H9 (cell line): ENCODE measurements around the gene SDK2. TPM values are rescaled to one million over a fixed set of nuclear protein-coding genes. Genes with fewer than 3 reads are reported as not detected.

Source experiments
- DNase-seq: peaks from one replicate; pipeline ENCODE4 v3.0.0-alpha.2; 2017
- H2AFZ ChIP-seq: one replicate; pipeline ENCODE4 v1.6.1; 2013; ENCODE audit warnings: mild to moderate bottlenecking, low read length, control low read depth, moderate library complexity
- H2AK5ac ChIP-seq: 2 replicates; pipeline ENCODE4 v1.6.1; 2013; ENCODE audit warnings: low read length, control low read depth, mixed read lengths; ENCODE audit not compliant: insufficient read length
- H2BK120ac ChIP-seq: one replicate; pipeline ENCODE4 v1.6.1; 2013; ENCODE audit warnings: low read depth, mild to moderate bottlenecking, low read length, control low read depth, inconsistent platforms; ENCODE audit not compliant: poor library complexity, severe bottlenecking
- H2BK12ac ChIP-seq: 2 replicates; pipeline ENCODE4 v1.6.1; 2013; ENCODE audit warnings: low read length, control low read depth, mixed read lengths, low read depth; ENCODE audit not compliant: insufficient read length
- H2BK15ac ChIP-seq: 2 replicates; pipeline ENCODE4 v1.6.1; 2013; ENCODE audit warnings: low read depth, low read length, control low read depth
- H2BK20ac ChIP-seq: one replicate; pipeline ENCODE4 v1.6.1; 2013; ENCODE audit warnings: low read depth, mild to moderate bottlenecking, low read length, control low read depth, inconsistent platforms; ENCODE audit not compliant: poor library complexity, severe bottlenecking
- H2BK5ac ChIP-seq: 2 replicates; pipeline ENCODE4 v1.6.1; 2013; ENCODE audit warnings: low read length, control low read depth, mixed read lengths; ENCODE audit not compliant: insufficient read length
- H3K14ac ChIP-seq: 2 replicates; pipeline ENCODE4 v1.6.1; 2013; ENCODE audit warnings: low read length, control low read depth; ENCODE audit not compliant: insufficient read depth
- H3K18ac ChIP-seq: 2 replicates; pipeline ENCODE4 v1.6.1; 2013; ENCODE audit warnings: low read depth, mild to moderate bottlenecking, mixed read lengths, low read length, control low read depth; ENCODE audit not compliant: insufficient read length
- H3K23ac ChIP-seq: 2 replicates; pipeline ENCODE4 v1.6.1; 2013; ENCODE audit warnings: low read length, control low read depth, mixed read lengths, low read depth; ENCODE audit not compliant: insufficient read length
- H3K23me2 ChIP-seq: 2 replicates; pipeline ENCODE4 v1.6.1; 2013; ENCODE audit warnings: low read depth, mild to moderate bottlenecking, mixed read lengths, low read length, control low read depth; ENCODE audit not compliant: insufficient read length, poor library complexity, severe bottlenecking
- H3K27ac ChIP-seq: 2 replicates; pipeline ENCODE4 v1.5.1; 2013; ENCODE audit warnings: low read length, control low read depth, mixed read lengths, low read depth; ENCODE audit not compliant: insufficient read length
- H3K27me3 ChIP-seq: 2 replicates; pipeline ENCODE4 v1.6.1; 2013; ENCODE audit warnings: low read length, control low read depth, inconsistent platforms; ENCODE audit not compliant: insufficient read depth
- H3K4ac ChIP-seq: 2 replicates; pipeline ENCODE4 v1.6.1; 2013; ENCODE audit warnings: low read depth, mild to moderate bottlenecking, control low read depth, inconsistent platforms, low read length, moderate library complexity
- H3K4me1 ChIP-seq: 2 replicates; pipeline ENCODE4 v1.6.1; 2013; ENCODE audit warnings: low read length, control low read depth, inconsistent platforms; ENCODE audit not compliant: insufficient read depth
- H3K4me2 ChIP-seq: 2 replicates; pipeline ENCODE4 v1.6.1; 2013; ENCODE audit warnings: low read length, control low read depth, mixed read lengths; ENCODE audit not compliant: insufficient read length, insufficient read depth
- H3K56ac ChIP-seq: 2 replicates; pipeline ENCODE4 v1.6.1; 2013; ENCODE audit warnings: low read depth, mild to moderate bottlenecking, mixed read lengths, low read length, control low read depth; ENCODE audit not compliant: insufficient read length
- H3K79me1 ChIP-seq: 2 replicates; pipeline ENCODE4 v1.6.1; 2013; ENCODE audit warnings: low read depth, mild to moderate bottlenecking, moderate library complexity, low read length, control low read depth, inconsistent platforms; ENCODE audit not compliant: insufficient read depth, poor library complexity, severe bottlenecking
- H3K79me2 ChIP-seq: 2 replicates; pipeline ENCODE4 v1.6.1; 2013; ENCODE audit warnings: low read length, control low read depth, inconsistent platforms; ENCODE audit not compliant: insufficient read depth
- H3K9ac ChIP-seq: 2 replicates; pipeline ENCODE4 v1.6.1; 2013; ENCODE audit warnings: low read length, control low read depth, mixed read lengths; ENCODE audit not compliant: insufficient read length; ENCODE audit errors: extremely low read depth
- H3K9me3 ChIP-seq: one replicate; pipeline ENCODE4 v1.6.1; 2013; ENCODE audit warnings: low read depth, low read length, inconsistent platforms; ENCODE audit not compliant: control insufficient read depth
- H3T11ph ChIP-seq: one replicate; pipeline ENCODE4 v1.6.1; 2013; ENCODE audit warnings: mild to moderate bottlenecking, low read length, control low read depth, inconsistent platforms
- H4K20me1 ChIP-seq: one replicate; pipeline ENCODE4 v1.6.1; 2013; ENCODE audit not compliant: control insufficient read depth, insufficient read length, insufficient read depth
- H4K5ac ChIP-seq: 2 replicates; pipeline ENCODE4 v1.6.1; 2013; ENCODE audit warnings: low read depth, mild to moderate bottlenecking, mixed read lengths, low read length, control low read depth; ENCODE audit not compliant: insufficient read length
- H4K8ac ChIP-seq: replicated peaks from 2 replicates; pipeline ENCODE4 v1.6.1; 2013; ENCODE audit warnings: low read length, control low read depth, mixed read lengths, low read depth; ENCODE audit not compliant: insufficient read length
- H4K91ac ChIP-seq: 2 replicates; pipeline ENCODE4 v1.6.1; 2013; ENCODE audit warnings: low read depth, mild to moderate bottlenecking, moderate library complexity, mixed read lengths, low read length, control low read depth; ENCODE audit not compliant: insufficient read length
- H3K27ac Mint-ChIP-seq, 3 experiments: 2 replicates in 2 of 3; 3 replicates in 1 of 3; pipeline ENCODE4 v1.8.0; 2020 to 2021; ENCODE audit warnings: mixed read lengths in 3 of 3, mild to moderate bottlenecking in 1 of 3, moderate library complexity in 1 of 3
- H3K27me3 Mint-ChIP-seq: 2 replicates; pipeline ENCODE4 v1.8.0; 2021; ENCODE audit warnings: low read depth, mild to moderate bottlenecking, moderate library complexity, mixed read lengths
- H3K36me3 Mint-ChIP-seq, 3 experiments: 2 replicates in 2 of 3; 3 replicates in 1 of 3; pipeline ENCODE4 v1.8.0; 2020 to 2021; ENCODE audit warnings: low read depth in 3 of 3, mixed read lengths in 3 of 3; ENCODE audit not compliant: insufficient read depth in 1 of 3
- H3K4me1 Mint-ChIP-seq, 2 experiments: 2 replicates each; pipeline ENCODE4 v1.8.0; 2020; ENCODE audit warnings: mixed read lengths in 2 of 2
- H3K4me3 Mint-ChIP-seq, 2 experiments: 2 replicates in 1 of 2; 3 replicates in 1 of 2; pipeline ENCODE4 v1.8.0; 2020 to 2021; ENCODE audit warnings: mild to moderate bottlenecking in 2 of 2, mixed read lengths in 2 of 2, moderate library complexity in 1 of 2
- H3K9me3 Mint-ChIP-seq, 2 experiments: 2 replicates in 1 of 2; 3 replicates in 1 of 2; pipeline ENCODE4 v1.8.0; 2020; ENCODE audit warnings: mild to moderate bottlenecking in 2 of 2, mixed read lengths in 2 of 2, moderate library complexity in 1 of 2
- WGBS: extraction: QIAGEN DNeasy Blood & Tissue Kit; methylation state at CpG from one replicate; pipeline ENCODE4 v1.1.7; 2013; ENCODE audit warnings: missing lambda C conversion rate, low lambda C conversion rate, mixed read lengths; ENCODE audit not compliant: insufficient read length; ENCODE audit errors: extremely low coverage; 5-methylcytosine and 5-hydroxymethylcytosine counted together
- total RNA-seq: library from RNA; stranded (reverse); gene quantifications from 2 replicates; pipeline ENCODE4 v1.2.1, GENCODE V29; 2021
- TF ChIP-seq, protein P1 (sequence below): fragments of 200-600 bp; sonication (generic); conservative IDR thresholded peaks from 3 replicates; pipeline ENCODE4 v1.8.0; 2021; ENCODE audit warnings: antibody characterized with exemption, mild to moderate bottlenecking

Gene SDK2
- total RNA-seq, 1 experiment from 2014 or later, result 9.1 TPM

- peak overlapping the region in 1 of 3 experiments; percentile 85; a peak in 1 of 7 replicates for H3K27ac Mint-ChIP-seq
- H3K36me3 Mint-ChIP-seq, result peaks cover 0 to 29% (median 4%) of the 10 kb centered on the region in 3 experiments; a peak in 4 of 7 replicates
These were observed 265.2 kb downstream of the SDK2 start for GRCh38 chr17:73378974-73379470.

More at GRCh38 chr17:73378974-73379470, 265.2 kb downstream of the SDK2 start:
- Histone ChIP-seq H3K23me2 (no peaks in the 10 kb centered on the region), H3K4me1 (no peaks in the 10 kb centered on the region), H2BK5ac (no peak overlapping the region), H4K8ac (no peak overlapping the region), H2BK15ac (no peak overlapping the region), H3K18ac (no peak overlapping the region), H4K5ac (no peak overlapping the region), H3K56ac (no peak overlapping the region), H3K27ac (no peak overlapping the region), H2BK20ac (no peak overlapping the region), H4K20me1 (no peaks in the 10 kb centered on the region), H3K27me3 (no peaks in the 10 kb centered on the region), H3K4ac (no peak overlapping the region), H2BK12ac (no peak overlapping the region), H2AFZ (no peak overlapping the region), H2AK5ac (no peak overlapping the region), H2BK120ac (no peak overlapping the region), H3K14ac (no peak overlapping the region; the same call in 1 of the 2 replicates), H3K4me2 (no peak overlapping the region), H4K91ac (no peak overlapping the region), H3K23ac (no peak overlapping the region), H3K79me1 (no peaks in the 10 kb centered on the region), H3K79me2 (no peaks in the 10 kb centered on the region), H3K9me3 (no peaks in the 10 kb centered on the region), H3K9ac (no peak overlapping the region), H3T11ph (no peak overlapping the region)
- Mint-ChIP-seq H3K27me3 (peaks cover 2% of the 10 kb centered on the region; the same call in 1 of the 2 replicates), H3K4me3 (no peak overlapping the region), H3K9me3 (no peaks in the 10 kb centered on the region), H3K4me1 (peaks cover 5 to 9% of the 10 kb centered on the region in 2 experiments; a peak in 3 of 4 replicates)
- DNase-seq, result no peak
- TF ChIP-seq, protein P1, sequence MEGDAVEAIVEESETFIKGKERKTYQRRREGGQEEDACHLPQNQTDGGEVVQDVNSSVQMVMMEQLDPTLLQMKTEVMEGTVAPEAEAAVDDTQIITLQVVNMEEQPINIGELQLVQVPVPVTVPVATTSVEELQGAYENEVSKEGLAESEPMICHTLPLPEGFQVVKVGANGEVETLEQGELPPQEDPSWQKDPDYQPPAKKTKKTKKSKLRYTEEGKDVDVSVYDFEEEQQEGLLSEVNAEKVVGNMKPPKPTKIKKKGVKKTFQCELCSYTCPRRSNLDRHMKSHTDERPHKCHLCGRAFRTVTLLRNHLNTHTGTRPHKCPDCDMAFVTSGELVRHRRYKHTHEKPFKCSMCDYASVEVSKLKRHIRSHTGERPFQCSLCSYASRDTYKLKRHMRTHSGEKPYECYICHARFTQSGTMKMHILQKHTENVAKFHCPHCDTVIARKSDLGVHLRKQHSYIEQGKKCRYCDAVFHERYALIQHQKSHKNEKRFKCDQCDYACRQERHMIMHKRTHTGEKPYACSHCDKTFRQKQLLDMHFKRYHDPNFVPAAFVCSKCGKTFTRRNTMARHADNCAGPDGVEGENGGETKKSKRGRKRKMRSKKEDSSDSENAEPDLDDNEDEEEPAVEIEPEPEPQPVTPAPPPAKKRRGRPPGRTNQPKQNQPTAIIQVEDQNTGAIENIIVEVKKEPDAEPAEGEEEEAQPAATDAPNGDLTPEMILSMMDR, result no peak
- WGBS, result no CpG with 5 or more reads among the region's 20 CpGs
